B cell (primary cell): ENCODE measurements around the gene LNX1. TPM values are rescaled to one million over a fixed set of nuclear protein-coding genes. Genes with fewer than 3 reads are reported as not detected.

Experiments
- ATAC-seq: fragments of 200-7000 bp; cut with Tn5 transposase; one replicate; pipeline ENCODE4 v1.10.0; 2021; ENCODE audit warnings: low read depth, mild to moderate bottlenecking, moderate number of reproducible peaks, moderate library complexity
- CTCF ChIA-PET: fragments of 350-600 bp; sonication (Branson Sonifier 250); formaldehyde crosslinking; loops from one replicate; lab custom pipeline; 2021; ENCODE audit warnings: antibody characterized with exemption, inconsistent platforms; lab: Charles Lee
- POLR2A ChIA-PET: fragments of 350-600 bp; sonication (Branson Sonifier 250); formaldehyde crosslinking; loops from one replicate; lab custom pipeline; 2021; ENCODE audit warnings: antibody characterized with exemption; lab: Charles Lee
- DNase-seq: peaks from one replicate; pipeline ENCODE4 v3.0.0; 2013
- H2AFZ ChIP-seq: 2 replicates; pipeline ENCODE4 v1.6.1; 2012; ENCODE audit warnings: mild to moderate bottlenecking, low read depth, low read length; ENCODE audit not compliant: insufficient read depth, poor library complexity, severe bottlenecking
- H3K27ac ChIP-seq, 2 donors: 1 replicate in 1 of 2; 2 replicates in 1 of 2; pipeline ENCODE4 v1.5.1; 2012 to 2013; ENCODE audit warnings: low read length in 2 of 2, mild to moderate bottlenecking in 2 of 2, moderate library complexity in 1 of 2
- H3K27me3 ChIP-seq, 4 experiments: fragments of 200-600 bp in 1 of 4; sonication (generic) in 1 of 4; replicated peaks in 1 of 4; 1 replicate in 2 of 4; 2 replicates in 2 of 4; pipeline versions ENCODE4 v1.6.1 to v1.7.0; 2013 to 2016; ENCODE audit warnings: low read length in 3 of 4, mild to moderate bottlenecking in 2 of 4, mixed read lengths in 1 of 4, moderate library complexity in 1 of 4; ENCODE audit not compliant: insufficient read depth in 4 of 4, control insufficient read depth in 3 of 4; ENCODE audit errors: control extremely low read depth in 1 of 4
- H3K36me3 ChIP-seq, 2 experiments: replicated peaks in 1 of 2; 1 replicate in 1 of 2; 2 replicates in 1 of 2; pipeline versions ENCODE4 v1.6.1 to v1.7.1; 2013; ENCODE audit warnings: low read length in 1 of 2; ENCODE audit not compliant: insufficient read depth in 2 of 2, control insufficient read depth in 1 of 2; ENCODE audit errors: control extremely low read depth in 1 of 2, extremely low read depth in 1 of 2
- H3K4me1 ChIP-seq, 2 donors: fragments of 200-600 bp in 1 of 2; sonication (generic) in 1 of 2; 1 replicate in 1 of 2; 2 replicates in 1 of 2; pipeline versions ENCODE4 v1.5.1 to v1.6.1; 2013 to 2017; ENCODE audit warnings: low read length in 2 of 2; ENCODE audit not compliant: control insufficient read depth in 2 of 2, insufficient read depth in 2 of 2
- H3K4me2 ChIP-seq: replicated peaks from 2 replicates; pipeline ENCODE3; 2012; ENCODE audit warnings: mild to moderate bottlenecking, low read depth, low read length; ENCODE audit not compliant: poor library complexity, severe bottlenecking
- H3K4me3 ChIP-seq, 5 experiments: fragments of 200-600 bp in 1 of 5; sonication (generic) in 1 of 5; 1 replicate in 3 of 5; 2 replicates in 2 of 5; pipeline versions ENCODE4 v1.5.1 to v1.7.0; 2011 to 2016; ENCODE audit warnings: low read length in 4 of 5, mild to moderate bottlenecking in 4 of 5, low read depth in 2 of 5, control low read depth in 1 of 5, moderate library complexity in 1 of 5; ENCODE audit not compliant: insufficient read depth in 1 of 5; ENCODE audit errors: control extremely low read depth in 1 of 5, extremely low read depth in 1 of 5
- H3K79me2 ChIP-seq: fragments of 200-600 bp; sonication (generic); one replicate; pipeline ENCODE4 v1.6.0; 2016; ENCODE audit warnings: low read length; ENCODE audit not compliant: control insufficient read depth, insufficient read depth
- H3K9ac ChIP-seq: fragments of 200-600 bp; sonication (generic); 2 replicates; pipeline ENCODE4 v1.6.1; 2017; ENCODE audit warnings: mild to moderate bottlenecking, low read length, moderate library complexity
- H3K9me3 ChIP-seq, 3 donors: one replicate each; pipeline versions ENCODE4 v1.6.1 to v1.7.1; 2013; ENCODE audit warnings: low read length in 2 of 3; ENCODE audit not compliant: control insufficient read depth in 2 of 3, insufficient read depth in 1 of 3; ENCODE audit errors: control extremely low read depth in 1 of 3
- H4K20me1 ChIP-seq: 2 replicates; pipeline ENCODE4 v1.6.0; 2012; ENCODE audit warnings: mild to moderate bottlenecking, low read length; ENCODE audit not compliant: insufficient read depth, control insufficient read depth, poor library complexity, severe bottlenecking
- H3K27ac Mint-ChIP-seq: one replicate; pipeline ENCODE4 v1.8.0; 2021; ENCODE audit warnings: mixed read lengths
- H3K27me3 Mint-ChIP-seq: one replicate; pipeline ENCODE4 v1.8.0; 2021; ENCODE audit warnings: mixed read lengths
- H3K4me1 Mint-ChIP-seq: one replicate; pipeline ENCODE4 v1.8.0; 2021; ENCODE audit warnings: mixed read lengths
- H3K4me3 Mint-ChIP-seq: one replicate; pipeline ENCODE4 v1.8.0; 2021; ENCODE audit warnings: mixed read lengths
- H3K9me3 Mint-ChIP-seq: one replicate; pipeline ENCODE4 v1.8.0; 2022; ENCODE audit warnings: mixed read lengths; ENCODE audit not compliant: insufficient read depth
- EZH2 ChIP-seq: IDR thresholded peaks from 2 replicates; pipeline ENCODE4 v1.6.1; 2012; ENCODE audit warnings: borderline replicate concordance, low read depth, mild to moderate bottlenecking, moderate library complexity, low read length; ENCODE audit not compliant: insufficient read depth, poor library complexity, severe bottlenecking
- WGBS: methylation state at CpG from one replicate; pipeline ENCODE4 v1.1.5; 2013; ENCODE audit warnings: missing lambda C conversion rate; ENCODE audit not compliant: insufficient coverage; 5-methylcytosine and 5-hydroxymethylcytosine counted together
- intact Hi-C: fragments of 100-400 bp; cut with micrococcal nuclease; formaldehyde crosslinking; loops from one replicate; pipeline ENCODE4 v1.10.0; 2022
- polyA plus RNA-seq: library from polyadenylated mRNA; depleted of rRNA; stranded (reverse); fragments of >200 nt; gene quantifications from 2 replicates; pipeline ENCODE4 v1.2.3, GENCODE V29; 2012
- total RNA-seq, 2 donors: library from RNA; stranded (reverse); fragments of 120-200 nt in 1 of 2; gene quantifications; 1 replicate in 1 of 2; 2 replicates in 1 of 2; pipeline versions ENCODE4 v1.2.3 to v1.2.4, GENCODE V29; 2013 to 2022
- TF ChIP-seq, protein P1 (sequence below): fragments of 200-600 bp; IDR thresholded peaks from one replicate; pipeline ENCODE4 v1.8.0; 2022; ENCODE audit warnings: antibody characterized with exemption, mild to moderate bottlenecking

LNX1 gene
- total and polyA plus RNA-seq, 2 donors (not counting 1 experiment from before 2014, with no cell fraction given): not detected

DNA sequence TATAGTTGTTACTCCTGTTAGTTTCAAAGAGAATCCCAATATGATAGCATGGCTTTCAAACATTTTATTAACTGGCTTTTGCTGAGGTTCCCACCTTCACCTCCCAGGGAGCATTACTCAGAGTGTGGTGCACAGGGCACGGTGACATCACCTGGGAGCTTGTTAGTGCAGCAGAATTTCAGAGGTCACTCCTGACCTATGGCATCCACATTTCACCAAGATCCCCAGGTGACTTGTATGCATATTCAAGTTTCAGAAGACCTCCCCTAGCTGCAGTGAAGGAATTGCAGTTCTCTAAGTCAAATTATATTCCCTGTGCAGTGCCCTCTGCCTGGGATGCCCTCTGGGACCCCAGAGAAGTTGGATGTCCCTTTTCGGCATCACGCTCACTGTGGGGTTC is 29.7 kb upstream of the LNX1 start:
- Histone ChIP-seq H3K9me3 (peaks cover 0 to 3% (median 0%) of the 10 kb centered on the region in 3 donors), H3K4me3 (no peak overlapping the region), H3K36me3 (no peaks in the 10 kb centered on the region), H3K4me2 (no peak overlapping the region), H2AFZ (no peak overlapping the region), H4K20me1 (no peaks in the 10 kb centered on the region), H3K27ac (no peak overlapping the region), H3K27me3 (no peaks in the 10 kb centered on the region), H3K9ac (no peak overlapping the region), H3K79me2 (no peaks in the 10 kb centered on the region), H3K4me1 (no peaks in the 10 kb centered on the region)
- no peak overlapping the region for H3K4me3 Mint-ChIP-seq
- TF ChIP-seq EZH2: no peak
- TF ChIP-seq, protein P1, sequence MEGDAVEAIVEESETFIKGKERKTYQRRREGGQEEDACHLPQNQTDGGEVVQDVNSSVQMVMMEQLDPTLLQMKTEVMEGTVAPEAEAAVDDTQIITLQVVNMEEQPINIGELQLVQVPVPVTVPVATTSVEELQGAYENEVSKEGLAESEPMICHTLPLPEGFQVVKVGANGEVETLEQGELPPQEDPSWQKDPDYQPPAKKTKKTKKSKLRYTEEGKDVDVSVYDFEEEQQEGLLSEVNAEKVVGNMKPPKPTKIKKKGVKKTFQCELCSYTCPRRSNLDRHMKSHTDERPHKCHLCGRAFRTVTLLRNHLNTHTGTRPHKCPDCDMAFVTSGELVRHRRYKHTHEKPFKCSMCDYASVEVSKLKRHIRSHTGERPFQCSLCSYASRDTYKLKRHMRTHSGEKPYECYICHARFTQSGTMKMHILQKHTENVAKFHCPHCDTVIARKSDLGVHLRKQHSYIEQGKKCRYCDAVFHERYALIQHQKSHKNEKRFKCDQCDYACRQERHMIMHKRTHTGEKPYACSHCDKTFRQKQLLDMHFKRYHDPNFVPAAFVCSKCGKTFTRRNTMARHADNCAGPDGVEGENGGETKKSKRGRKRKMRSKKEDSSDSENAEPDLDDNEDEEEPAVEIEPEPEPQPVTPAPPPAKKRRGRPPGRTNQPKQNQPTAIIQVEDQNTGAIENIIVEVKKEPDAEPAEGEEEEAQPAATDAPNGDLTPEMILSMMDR: no peak
- DNase-seq (no peak), ATAC-seq (no peak)
- H3K27me3 Mint-ChIP-seq: peaks cover 9% of the 10 kb centered on the region
- H3K4me1 Mint-ChIP-seq: no peaks in the 10 kb centered on the region
- 94% methylated on average over 3 of the region's 3 CpGs for WGBS
- POLR2A ChIA-PET: no interaction called here
- intact Hi-C loops: no loop called here
- H3K27ac Mint-ChIP-seq: no peak overlapping the region
- CTCF ChIA-PET: no interaction called here
- H3K9me3 Mint-ChIP-seq: no peaks in the 10 kb centered on the region

DNA sequence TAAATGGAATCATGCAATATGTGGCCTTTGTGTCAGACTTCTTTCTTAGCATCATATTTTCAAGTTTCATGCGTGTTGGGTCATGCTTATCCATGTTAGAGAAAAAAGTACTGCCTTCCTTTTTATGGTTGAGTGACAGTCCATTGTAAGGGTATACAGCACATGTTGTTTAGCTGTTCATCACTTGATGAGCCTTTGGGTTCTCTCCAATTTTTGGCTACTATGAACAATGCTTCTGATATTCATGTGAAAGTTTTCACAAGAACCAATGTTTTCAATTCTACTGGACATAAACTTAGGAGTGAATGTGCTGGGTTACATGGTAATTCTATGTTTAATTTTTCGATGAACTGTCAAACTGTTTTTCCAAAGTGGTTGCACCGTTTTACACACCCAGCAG is 28.1 kb upstream of the LNX1 start:
- Mint-ChIP-seq H3K27me3 (peaks cover 9% of the 10 kb centered on the region), H3K27ac (no peak overlapping the region), H3K4me1 (no peaks in the 10 kb centered on the region), H3K4me3 (no peak overlapping the region), H3K9me3 (no peaks in the 10 kb centered on the region)
- Histone ChIP-seq H3K79me2 (no peaks in the 10 kb centered on the region), H3K4me1 (no peaks in the 10 kb centered on the region), H3K27ac (no peak overlapping the region), H3K27me3 (no peaks in the 10 kb centered on the region), H3K4me3 (no peak overlapping the region), H3K9ac (no peak overlapping the region), H3K36me3 (no peaks in the 10 kb centered on the region), H3K4me2 (no peak overlapping the region), H3K9me3 (peaks cover 0 to under 1% (median 0%) of the 10 kb centered on the region in 3 donors), H4K20me1 (no peaks in the 10 kb centered on the region), H2AFZ (no peak overlapping the region)
- intact Hi-C loops: no loop called here
- ChIA-PET CTCF (no interaction called here), POLR2A (no interaction called here)
- no CpG with 5 or more reads among the region's 3 CpGs for WGBS
- DNase-seq: no peak
- ATAC-seq: no peak
- no peak for TF ChIP-seq EZH2
- TF ChIP-seq, protein P1: no peak
